Measurements from ENCODE around the gene LNPK.

Gene LNPK

GRCh38 chr2:176001916-176002687, at the start of gene LNPK:
Gene LNPK (minus strand): TSS chr2:176002267. CDS start chr2:175995584, 6,683 bp downstream.
- H3K4me3 ChIP-seq (ENCODE audit: low read length), result peak within 1 kb of the TSS; percentile 75
- no peak for TF ChIP-seq ZNF274 (IDR thresholded peaks at IDR 0.05; ENCODE audit: low read depth, low read length)

GRCh38 chr2:176039375-176039774, 37.3 kb upstream of the LNPK start:
- TF ChIP-seq ZNF274 (IDR thresholded peaks at IDR 0.05; ENCODE audit: low read depth, low read length), result no peak
- H3K4me3 ChIP-seq (ENCODE audit: low read length), result no peak overlapping the region

GRCh38 chr2:176038694-176039093, 36.6 kb upstream of the LNPK start:
- no peak for TF ChIP-seq ZNF274 (IDR thresholded peaks at IDR 0.05; ENCODE audit: low read depth, low read length)
- H3K4me3 ChIP-seq (ENCODE audit: low read length), result no peak overlapping the region

- H3K4me3 ChIP-seq (ENCODE audit: low read length), result no peak overlapping the region
- TF ChIP-seq ZNF274 (IDR thresholded peaks at IDR 0.05; ENCODE audit: low read depth, low read length), result no peak
Measured at GRCh38 chr2:176035013-176035691, 33.1 kb upstream of the LNPK start.

- no peak for TF ChIP-seq ZNF274 (IDR thresholded peaks at IDR 0.05; ENCODE audit: low read depth, low read length)
- no peak overlapping the region for H3K4me3 ChIP-seq (ENCODE audit: low read length)
Measured at GRCh38 chr2:176027806-176028205, 25.7 kb upstream of the LNPK start.

- TF ChIP-seq ZNF274 (IDR thresholded peaks at IDR 0.05; ENCODE audit: low read depth, low read length), result no peak
- no peak overlapping the region for H3K4me3 ChIP-seq (ENCODE audit: low read length)
Measured at GRCh38 chr2:176025932-176026331, 23.9 kb upstream of the LNPK start.

- no peak for TF ChIP-seq ZNF274 (IDR thresholded peaks at IDR 0.05; ENCODE audit: low read depth, low read length)
Measured at GRCh38 chr2:176024083-176024482, 22.0 kb upstream of the LNPK start.

GRCh38 chr2:176022048-176022447, 20.0 kb upstream of the LNPK start:
- H3K4me3 ChIP-seq (ENCODE audit: low read length), result no peak overlapping the region
- TF ChIP-seq ZNF274 (IDR thresholded peaks at IDR 0.05; ENCODE audit: low read depth, low read length), result no peak

More at GRCh38 chr2:176024083-176024482, 22.0 kb upstream of the LNPK start:
- no peak overlapping the region for H3K4me3 ChIP-seq (ENCODE audit: low read length)

- H3K4me3 ChIP-seq (ENCODE audit: low read length), result no peak overlapping the region
- no peak for TF ChIP-seq ZNF274 (IDR thresholded peaks at IDR 0.05; ENCODE audit: low read depth, low read length)
Measured at GRCh38 chr2:176020400-176020799, 18.3 kb upstream of the LNPK start.

- no peak for TF ChIP-seq ZNF274 (IDR thresholded peaks at IDR 0.05; ENCODE audit: low read depth, low read length)
- no peak overlapping the region for H3K4me3 ChIP-seq (ENCODE audit: low read length)
Measured at GRCh38 chr2:176018708-176019107, 16.6 kb upstream of the LNPK start.

- TF ChIP-seq ZNF274 (IDR thresholded peaks at IDR 0.05; ENCODE audit: low read depth, low read length), result no peak
- H3K4me3 ChIP-seq (ENCODE audit: low read length), result no peak overlapping the region
Measured at GRCh38 chr2:176009445-176009844, 7.4 kb upstream of the LNPK start.

- H3K4me3 ChIP-seq (ENCODE audit: low read length), result no peak overlapping the region
- TF ChIP-seq ZNF274 (IDR thresholded peaks at IDR 0.05; ENCODE audit: low read depth, low read length), result no peak
Measured at GRCh38 chr2:176004934-176005333, 2.9 kb upstream of the LNPK start.

GRCh38 chr2:176003958-176004357, 1.9 kb upstream of the LNPK start:
- no peak overlapping the region for H3K4me3 ChIP-seq (ENCODE audit: low read length)
- TF ChIP-seq ZNF274 (IDR thresholded peaks at IDR 0.05; ENCODE audit: low read depth, low read length), result no peak

GRCh38 chr2:176002688-176003210, 682 bp upstream of the LNPK start:
- no peak for TF ChIP-seq ZNF274 (IDR thresholded peaks at IDR 0.05; ENCODE audit: low read depth, low read length)
- H3K4me3 ChIP-seq (ENCODE audit: low read length), result peak overlapping the region; percentile 75
